IMR-90 (cell line): ENCODE results near the gene KRTAP9-3. TPM values are rescaled to one million over a fixed set of nuclear protein-coding genes. Genes with fewer than 3 reads are reported as not detected.

ENCODE experiments used
- ATAC-seq: fragments of 200-7000 bp; cut with Tn5 transposase; 2 replicates; pipeline ENCODE4 v1.9.1; 2020; ENCODE audit warnings: low read depth, mild to moderate bottlenecking, moderate library complexity
- BruUV-seq: library from RNA; stranded (reverse); fragments of 400-500 nt; replicated peaks from 2 replicates; lab custom pipeline; 2021; lab: Mats Ljungman, UMichigan
- CTCF ChIA-PET: fragments of 300-600 bp; formaldehyde crosslinking; extraction: SDS; loops from one replicate; lab custom pipeline; 2021; ENCODE audit warnings: antibody characterized with exemption; lab: Yijun Ruan, JAX
- POLR2A ChIA-PET: fragments of 300-600 bp; sonication (Branson Sonifier 250); formaldehyde crosslinking; loops from one replicate; lab custom pipeline; 2022; ENCODE audit warnings: antibody characterized with exemption; ENCODE audit not compliant: unreplicated experiment; lab: Charles Lee
- DNase-seq: peaks from one replicate; pipeline ENCODE4 v3.0.0; 2013
- H2AFZ ChIP-seq: replicated peaks from 2 replicates; pipeline ENCODE3; 2013; ENCODE audit warnings: low read length, mild to moderate bottlenecking; ENCODE audit not compliant: poor library complexity
- H2AK5ac ChIP-seq: 2 replicates; pipeline ENCODE4 v1.6.1; 2013; ENCODE audit warnings: low read depth, low read length, inconsistent platforms
- H2AK9ac ChIP-seq: replicated peaks from 2 replicates; pipeline ENCODE3; 2013; ENCODE audit warnings: mild to moderate bottlenecking, low read depth, low read length, moderate library complexity; ENCODE audit not compliant: poor library complexity
- H2BK120ac ChIP-seq: 2 replicates; pipeline ENCODE4 v1.6.1; 2013; ENCODE audit warnings: low read depth, low read length, inconsistent platforms
- H2BK15ac ChIP-seq: 3 replicates; pipeline ENCODE4 v1.6.1; 2013; ENCODE audit warnings: low read depth, low read length, inconsistent platforms
- H2BK20ac ChIP-seq: 2 replicates; pipeline ENCODE4 v1.6.1; 2013; ENCODE audit warnings: low read depth, mild to moderate bottlenecking, inconsistent platforms, low read length, moderate library complexity
- H2BK5ac ChIP-seq: 2 replicates; pipeline ENCODE4 v1.6.1; 2013; ENCODE audit warnings: mild to moderate bottlenecking, low read depth, low read length, inconsistent platforms; ENCODE audit not compliant: poor library complexity, severe bottlenecking
- H3K14ac ChIP-seq: replicated peaks from 2 replicates; pipeline ENCODE4 v1.6.1; 2013; ENCODE audit warnings: low read depth, low read length, inconsistent platforms
- H3K18ac ChIP-seq: 2 replicates; pipeline ENCODE4 v1.6.1; 2013; ENCODE audit warnings: low read depth, low read length, control low read depth
- H3K23ac ChIP-seq: 2 replicates; pipeline ENCODE4 v1.6.1; 2013; ENCODE audit warnings: low read depth, low read length, inconsistent platforms
- H3K27ac ChIP-seq: 2 replicates; pipeline ENCODE4 v1.5.1; 2013; ENCODE audit warnings: mild to moderate bottlenecking, control low read depth, low read length; ENCODE audit not compliant: insufficient read depth
- H3K27me3 ChIP-seq: 2 replicates; pipeline ENCODE4 v1.6.1; 2013; ENCODE audit warnings: low read length; ENCODE audit not compliant: control insufficient read depth, insufficient read depth
- H3K36me3 ChIP-seq: 2 replicates; pipeline ENCODE4 v1.6.1; 2013; ENCODE audit warnings: low read length, mixed read lengths; ENCODE audit not compliant: control insufficient read depth, insufficient read depth
- H3K4ac ChIP-seq: 2 replicates; pipeline ENCODE4 v1.6.1; 2013; ENCODE audit warnings: low read depth, low read length, inconsistent platforms
- H3K4me1 ChIP-seq: 2 replicates; pipeline ENCODE4 v1.6.1; 2013; ENCODE audit warnings: low read length, mixed read lengths; ENCODE audit not compliant: control insufficient read depth, insufficient read depth
- H3K4me2 ChIP-seq: 2 replicates; pipeline ENCODE4 v1.6.1; 2013; ENCODE audit warnings: low read depth, mild to moderate bottlenecking, control low read depth, low read length, moderate library complexity
- H3K4me3 ChIP-seq: 2 replicates; pipeline ENCODE4 v1.5.1; 2013; ENCODE audit warnings: low read depth, mild to moderate bottlenecking, control low read depth, low read length, moderate library complexity; ENCODE audit not compliant: insufficient read depth
- H3K56ac ChIP-seq: 2 replicates; pipeline ENCODE4 v1.6.1; 2013; ENCODE audit warnings: low read length, inconsistent platforms; ENCODE audit not compliant: insufficient read depth; ENCODE audit errors: extremely low read depth
- H3K79me1 ChIP-seq, 2 experiments: 2 replicates each; pipeline ENCODE4 v1.6.1; 2013; ENCODE audit warnings: low read length in 2 of 2, inconsistent platforms in 1 of 2, low read depth in 1 of 2
- H3K9ac ChIP-seq: 2 replicates; pipeline ENCODE4 v1.6.1; 2013; ENCODE audit warnings: low read depth, low read length, control low read depth
- H3K9me1 ChIP-seq: 2 replicates; pipeline ENCODE4 v1.6.1; 2013; ENCODE audit warnings: low read length, inconsistent platforms; ENCODE audit not compliant: insufficient read depth
- H3K9me3 ChIP-seq: 2 replicates; pipeline ENCODE4 v1.6.1; 2013; ENCODE audit warnings: low read length; ENCODE audit not compliant: control insufficient read depth, insufficient read depth
- H4K20me1 ChIP-seq: 2 replicates; pipeline ENCODE4 v1.6.1; 2013; ENCODE audit warnings: low read length, inconsistent platforms; ENCODE audit not compliant: insufficient read depth
- H4K5ac ChIP-seq: 2 replicates; pipeline ENCODE4 v1.6.1; 2013; ENCODE audit warnings: mild to moderate bottlenecking, low read depth, low read length, control low read depth
- H4K8ac ChIP-seq, 2 experiments: 2 replicates each; pipeline ENCODE4 v1.6.1; 2013; ENCODE audit warnings: low read depth in 2 of 2, low read length in 2 of 2, control low read depth in 1 of 2, inconsistent platforms in 1 of 2
- H4K91ac ChIP-seq: 2 replicates; pipeline ENCODE4 v1.6.1; 2013; ENCODE audit warnings: low read depth, low read length, inconsistent platforms; ENCODE audit not compliant: insufficient read depth
- BHLHE40 ChIP-seq: fragments of 150-350 bp; IDR thresholded peaks from 2 replicates; pipeline ENCODE4 v1.6.1; 2016; ENCODE audit warnings: mild to moderate bottlenecking, low read depth, low read length
- CEBPB ChIP-seq: IDR thresholded peaks from 2 replicates; pipeline ENCODE4 v1.6.1; 2012; ENCODE audit warnings: low read depth, low read length, improper control_type of control experiment
- CHD1 ChIP-seq: IDR thresholded peaks from 2 replicates; pipeline ENCODE4 v1.6.1; 2012; ENCODE audit warnings: low read depth, low read length, improper control_type of control experiment
- CTCF ChIP-seq: conservative IDR thresholded peaks from 2 replicates; pipeline ENCODE4 v1.5.1; 2012; ENCODE audit warnings: mild to moderate bottlenecking, low read depth, low read length, improper control_type of control experiment
- ELK1 ChIP-seq: fragments of 150-350 bp; IDR thresholded peaks from 2 replicates; pipeline ENCODE4 v1.6.1; 2016; ENCODE audit warnings: low read depth, mild to moderate bottlenecking, low read length, moderate library complexity, borderline replicate concordance
- FOS ChIP-seq: fragments of 150-350 bp; IDR thresholded peaks from 2 replicates; pipeline ENCODE4 v1.6.1; 2016; ENCODE audit warnings: low read depth, low read length
- MAFK ChIP-seq: IDR thresholded peaks from 2 replicates; pipeline ENCODE4 v1.6.1; 2012; ENCODE audit warnings: low read depth, low read length, improper control_type of control experiment
- MAZ ChIP-seq: IDR thresholded peaks from 2 replicates; pipeline ENCODE4 v1.6.1; 2012; ENCODE audit warnings: low read depth, mild to moderate bottlenecking, low read length, improper control_type of control experiment, moderate library complexity, borderline replicate concordance
- MXI1 ChIP-seq: IDR thresholded peaks from 2 replicates; pipeline ENCODE4 v1.6.1; 2012; ENCODE audit warnings: low read depth, mild to moderate bottlenecking, low read length, moderate library complexity, borderline replicate concordance
- NFE2L2 ChIP-seq: fragments of 150-350 bp; IDR thresholded peaks from 2 replicates; pipeline ENCODE4 v1.6.1; 2016; ENCODE audit warnings: low read depth, mild to moderate bottlenecking, low read length
- POLR2A ChIP-seq: IDR thresholded peaks from 2 replicates; pipeline ENCODE4 v1.6.1; 2012; ENCODE audit warnings: mild to moderate bottlenecking, low read depth, low read length
- RAD21 ChIP-seq: IDR thresholded peaks from 2 replicates; pipeline ENCODE4 v1.6.1; 2012; ENCODE audit warnings: low read length, improper control_type of control experiment
- RCOR1 ChIP-seq: IDR thresholded peaks from 2 replicates; pipeline ENCODE4 v1.6.1; 2012; ENCODE audit warnings: mild to moderate bottlenecking, low read length, improper control_type of control experiment; ENCODE audit not compliant: insufficient replicate concordance
- RFX5 ChIP-seq: IDR thresholded peaks from 2 replicates; pipeline ENCODE4 v1.8.0; 2012; ENCODE audit warnings: low read depth, mild to moderate bottlenecking, low read length, moderate library complexity
- SMC3 ChIP-seq: fragments of 150-350 bp; IDR thresholded peaks from 2 replicates; pipeline ENCODE4 v1.6.1; 2016; ENCODE audit warnings: low read depth, mild to moderate bottlenecking, antibody characterized with exemption, low read length, moderate library complexity
- dilution Hi-C: fragments of 300-500 bp; cut with HindIII; formaldehyde crosslinking; loops from one replicate; pipeline ENCODE4 v1.14.3; 2018; ENCODE audit warnings: low sequenced_read_pairs; ENCODE audit not compliant: unreplicated experiment
- in situ Hi-C: fragments of 300-500 bp; cut with MboI; formaldehyde crosslinking; loops from 3 replicates; pipeline ENCODE4 v1.14.3; 2019; ENCODE audit warnings: low sequenced_read_pairs, inconsistent platforms, mixed read lengths
- intact Hi-C: fragments of 100-400 bp; cut with micrococcal nuclease; formaldehyde crosslinking; loops from 2 replicates; pipeline ENCODE4 v1.10.0; 2022
- polyA plus RNA-seq, 3 experiments: library from polyadenylated mRNA; depleted of rRNA; stranded (reverse); fragments of >200 nt; gene quantifications; 2 replicates each; pipeline ENCODE4 v1.2.3, GENCODE V29; 2012; ENCODE audit warnings: low replicate concordance in 1 of 3
- total RNA-seq: library from RNA; depleted of rRNA; stranded (reverse); fragments of >200 nt; gene quantifications from 2 replicates; pipeline ENCODE4 v1.2.3, GENCODE V29; 2012
- TF ChIP-seq, protein P1 (sequence below): fragments of 150-350 bp; IDR thresholded peaks from 2 replicates; pipeline ENCODE4 v1.6.1; 2017; ENCODE audit warnings: mild to moderate bottlenecking, antibody characterized with exemption, low read length, low read depth

The KRTAP9-3 gene
- total and polyA plus RNA-seq, 2 of the 4 experiments (the other 2 are of a cell fraction): not detected

DNA sequence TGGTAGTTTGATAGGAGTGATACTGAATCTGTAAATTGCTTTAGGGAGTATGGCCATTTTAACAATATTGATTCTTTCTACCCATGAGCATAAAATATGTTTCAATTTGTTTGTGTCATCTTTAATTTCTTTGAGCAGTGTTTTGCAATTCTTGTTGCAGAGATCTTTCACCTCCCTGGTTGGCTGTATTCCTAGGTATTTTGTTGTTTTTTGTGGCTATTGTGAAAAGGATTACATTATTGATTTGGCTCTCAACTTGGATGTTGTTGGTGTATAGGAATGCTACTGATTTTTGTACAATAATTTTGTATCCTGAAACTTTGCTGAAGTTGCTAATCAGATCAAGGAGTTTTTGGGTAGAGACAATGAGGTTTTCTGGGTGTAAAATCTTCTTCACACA lies 26.2 kb downstream of the KRTAP9-3 start:
- Histone ChIP-seq H3K56ac (no peak overlapping the region), H3K4ac (no peak overlapping the region), H3K4me3 (no peak overlapping the region), H2BK20ac (no peak overlapping the region), H3K9me1 (no peaks in the 10 kb centered on the region), H2BK15ac (no peak overlapping the region), H3K18ac (no peak overlapping the region), H3K36me3 (no peaks in the 10 kb centered on the region), H3K27ac (no peak overlapping the region), H4K8ac (no peak overlapping the region), H3K27me3 (peaks cover 13% of the 10 kb centered on the region), H3K4me2 (no peak overlapping the region), H3K79me1 (no peaks in the 10 kb centered on the region), H2BK120ac (no peak overlapping the region), H4K5ac (no peak overlapping the region), H3K14ac (no peak overlapping the region), H3K23ac (no peak overlapping the region), H2AK5ac (no peak overlapping the region), H3K9ac (no peak overlapping the region), H2AFZ (no peak overlapping the region), H4K91ac (no peak overlapping the region), H3K9me3 (no peaks in the 10 kb centered on the region), H3K4me1 (no peaks in the 10 kb centered on the region), H4K20me1 (no peaks in the 10 kb centered on the region), H2BK5ac (no peak overlapping the region), H2AK9ac (no peak overlapping the region)
- ATAC-seq: no peak
- dilution Hi-C loops: no loop called here
- in situ Hi-C loops: no loop called here
- POLR2A ChIA-PET: no interaction called here
- TF ChIP-seq MXI1 (no peak), POLR2A (no peak), RCOR1 (no peak), MAFK (no peak), CHD1 (no peak), FOS (no peak), RFX5 (no peak), CEBPB (no peak), ELK1 (no peak), BHLHE40 (no peak), NFE2L2 (no peak), CTCF (no peak), MAZ (no peak), RAD21 (no peak), SMC3 (no peak)
- TF ChIP-seq, protein P1, sequence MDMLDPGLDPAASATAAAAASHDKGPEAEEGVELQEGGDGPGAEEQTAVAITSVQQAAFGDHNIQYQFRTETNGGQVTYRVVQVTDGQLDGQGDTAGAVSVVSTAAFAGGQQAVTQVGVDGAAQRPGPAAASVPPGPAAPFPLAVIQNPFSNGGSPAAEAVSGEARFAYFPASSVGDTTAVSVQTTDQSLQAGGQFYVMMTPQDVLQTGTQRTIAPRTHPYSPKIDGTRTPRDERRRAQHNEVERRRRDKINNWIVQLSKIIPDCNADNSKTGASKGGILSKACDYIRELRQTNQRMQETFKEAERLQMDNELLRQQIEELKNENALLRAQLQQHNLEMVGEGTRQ: no peak
- no peak for DNase-seq
- intact Hi-C loops: no loop called here
- BruUV-seq: no TSS peak
- CTCF ChIA-PET: no interaction called here
